Gastroesophageal sphincter (tissue), 3 donors: ENCODE results near the gene C2orf66.

ENCODE experiments used
- CTCF ChIP-seq, 4 experiments: fragments of 200-600 bp in 2 of 4; fragments of 450-650 bp in 2 of 4; sonication (generic) in 1 of 4; IDR thresholded peaks; one replicate each; pipeline ENCODE4 v1.5.1; 2017 to 2019; ENCODE audit warnings: antibody characterized with exemption in 4 of 4, mild to moderate bottlenecking in 2 of 4, moderate library complexity in 2 of 4
- EP300 ChIP-seq: sonication (generic); formaldehyde crosslinking; IDR thresholded peaks from one replicate; pipeline ENCODE4 v1.6.1; 2017; ENCODE audit warnings: antibody characterized with exemption, mild to moderate bottlenecking

- TF ChIP-seq CTCF (IDR thresholded peaks at IDR 0.05) (no peak), EP300 (no peak)
These were observed 49.8 kb downstream of the C2orf66 start for GRCh38 chr2:196759378-196759706.
